ENCODE data around the gene PBX3.
A peak's percentile ranks its signal among the peaks of the same experiment; 100 is the strongest.

PBX3 gene

DNA sequence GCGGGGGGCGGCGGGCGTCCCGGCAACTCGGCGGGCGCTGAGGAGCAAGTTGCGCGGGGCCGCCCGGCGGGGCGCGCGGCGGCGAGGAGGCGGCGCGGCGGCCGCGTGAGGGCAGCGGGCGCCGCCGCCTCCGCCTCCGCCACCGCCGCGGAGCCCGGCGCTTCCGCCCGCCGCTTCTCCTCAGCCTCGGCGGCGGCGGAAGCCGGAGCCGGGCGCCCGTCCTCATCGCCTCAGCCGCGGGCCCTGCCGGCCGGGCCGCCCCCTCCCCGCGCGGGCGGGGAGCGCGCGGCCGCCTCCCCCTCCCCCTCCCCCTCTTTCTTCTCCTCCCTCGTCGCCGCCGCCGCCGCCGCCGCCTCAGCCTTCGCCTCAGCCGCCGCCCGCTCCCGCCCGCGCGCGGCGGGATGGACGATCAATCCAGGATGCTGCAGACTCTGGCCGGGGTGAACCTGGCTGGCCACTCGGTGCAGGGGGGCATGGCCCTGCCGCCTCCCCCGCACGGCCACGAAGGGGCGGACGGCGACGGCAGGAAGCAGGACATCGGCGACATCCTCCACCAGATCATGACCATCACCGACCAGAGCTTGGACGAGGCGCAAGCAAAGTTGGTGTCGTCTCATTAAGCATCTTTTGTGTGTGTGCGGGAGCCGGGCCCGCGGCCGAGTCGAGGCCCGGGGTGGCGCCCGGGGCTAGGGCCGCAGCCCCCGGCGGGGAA, at the start of gene PBX3:
TSS of gene PBX3 (plus strand) at position 321 of the 712 bp plus-strand sequence.
- DNase-seq (ENCODE audit: low read depth in 2 of 2), result peak in 1 of 2 donors; percentile 22

DNA sequence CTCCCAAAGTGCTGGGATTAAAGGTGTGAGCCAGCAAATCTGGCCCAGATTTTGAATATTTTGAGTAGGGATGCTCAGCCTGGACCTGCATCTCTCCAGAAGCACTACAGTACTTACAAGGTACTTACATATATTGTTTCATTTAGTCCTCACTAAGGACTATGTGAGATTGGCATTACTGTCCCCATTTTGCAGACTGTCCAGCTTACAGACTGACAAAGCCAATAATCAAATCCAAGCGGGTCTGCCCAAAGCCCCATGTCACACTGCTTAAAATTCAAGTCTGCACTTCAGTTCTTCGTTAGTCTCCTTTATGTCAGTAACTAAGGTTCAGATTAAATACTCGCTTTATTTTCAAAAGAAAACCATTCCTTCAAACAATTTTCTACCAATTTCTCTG, 47.3 kb upstream of the PBX3 start:
- no peak for DNase-seq (ENCODE audit: low read depth in 2 of 2)

DNA sequence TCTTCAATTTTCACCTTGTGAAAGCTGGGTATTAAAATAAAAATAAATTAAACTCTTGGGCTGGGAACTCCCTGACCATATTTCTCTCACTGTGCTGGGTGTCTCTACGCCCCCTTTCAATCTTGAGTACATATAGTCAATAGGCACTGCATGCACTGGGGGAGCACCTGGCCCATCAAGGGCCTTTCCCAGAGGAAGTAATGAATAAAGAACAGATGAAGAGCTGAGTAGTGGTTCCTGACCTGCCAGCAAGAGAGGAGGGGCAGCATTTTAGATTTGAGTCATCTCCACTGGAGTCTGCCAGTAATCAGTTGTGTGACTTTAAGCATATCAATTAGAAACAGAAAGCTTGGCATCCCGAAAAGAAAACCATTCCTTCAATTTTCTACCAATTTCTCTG, 46.4 kb upstream of the PBX3 start:
- DNase-seq (ENCODE audit: low read depth in 2 of 2), result peak; percentile 22 to 27

DNA sequence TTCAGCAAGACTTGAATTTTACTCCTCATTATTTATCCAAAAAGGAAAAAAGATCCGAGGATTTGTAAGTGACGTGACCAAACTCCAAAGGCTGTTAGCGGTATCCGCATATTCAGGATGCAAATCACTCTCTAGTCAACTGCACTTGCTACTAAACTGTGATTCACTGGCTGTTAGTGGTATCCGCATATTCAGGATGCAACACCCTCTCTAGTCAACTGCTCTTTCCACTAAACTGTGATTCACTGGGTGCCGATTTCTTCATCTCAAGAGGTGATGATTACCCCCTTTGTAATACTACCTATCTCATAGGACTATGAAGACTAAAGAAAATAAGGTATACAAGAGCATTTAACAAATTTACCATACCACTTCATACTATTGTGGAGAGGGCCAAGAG, 45.8 kb upstream of the PBX3 start:
- peak; percentile 12 to 15 for DNase-seq (ENCODE audit: low read depth in 2 of 2)

DNA sequence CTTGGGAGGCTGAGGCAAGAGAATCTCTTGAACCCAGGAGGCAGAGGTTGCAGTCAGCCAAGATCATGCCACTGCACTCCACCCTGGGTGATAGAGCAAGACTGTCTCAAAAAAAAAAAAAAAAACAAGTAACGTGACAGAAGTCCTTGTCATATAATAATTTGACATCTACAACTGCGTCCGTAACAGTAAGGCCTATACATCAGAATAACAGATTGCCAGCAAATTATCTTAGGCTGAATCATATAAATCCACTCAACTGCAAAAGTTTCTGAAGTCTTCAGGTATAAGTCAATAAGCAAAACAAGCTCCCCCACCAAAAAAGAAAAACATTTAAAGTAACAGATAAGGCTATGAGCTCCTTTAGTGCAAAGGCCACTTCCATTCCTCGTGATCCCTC, 43.5 kb upstream of the PBX3 start:
- no peak for DNase-seq (ENCODE audit: low read depth in 2 of 2)

DNA sequence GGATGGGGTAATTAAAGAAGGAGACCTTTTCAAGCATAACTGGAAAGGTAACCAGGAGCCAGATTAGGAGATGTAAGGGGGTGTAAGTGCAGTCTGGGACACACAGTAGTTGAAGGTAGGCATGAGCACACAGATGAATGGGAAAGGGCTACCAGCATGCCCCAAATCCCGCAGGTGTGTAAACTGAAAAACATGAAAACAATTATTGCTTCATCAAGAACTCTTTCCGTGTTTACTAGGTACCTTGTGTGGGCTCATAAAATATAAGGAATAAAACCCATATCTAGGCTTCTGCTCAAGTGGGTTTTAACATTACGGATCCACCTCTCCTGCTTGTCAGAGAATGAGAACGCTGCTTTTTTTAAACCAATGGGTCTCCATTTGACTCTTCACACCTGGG, 41.3 kb upstream of the PBX3 start:
- DNase-seq (ENCODE audit: low read depth in 2 of 2), result no peak

DNA sequence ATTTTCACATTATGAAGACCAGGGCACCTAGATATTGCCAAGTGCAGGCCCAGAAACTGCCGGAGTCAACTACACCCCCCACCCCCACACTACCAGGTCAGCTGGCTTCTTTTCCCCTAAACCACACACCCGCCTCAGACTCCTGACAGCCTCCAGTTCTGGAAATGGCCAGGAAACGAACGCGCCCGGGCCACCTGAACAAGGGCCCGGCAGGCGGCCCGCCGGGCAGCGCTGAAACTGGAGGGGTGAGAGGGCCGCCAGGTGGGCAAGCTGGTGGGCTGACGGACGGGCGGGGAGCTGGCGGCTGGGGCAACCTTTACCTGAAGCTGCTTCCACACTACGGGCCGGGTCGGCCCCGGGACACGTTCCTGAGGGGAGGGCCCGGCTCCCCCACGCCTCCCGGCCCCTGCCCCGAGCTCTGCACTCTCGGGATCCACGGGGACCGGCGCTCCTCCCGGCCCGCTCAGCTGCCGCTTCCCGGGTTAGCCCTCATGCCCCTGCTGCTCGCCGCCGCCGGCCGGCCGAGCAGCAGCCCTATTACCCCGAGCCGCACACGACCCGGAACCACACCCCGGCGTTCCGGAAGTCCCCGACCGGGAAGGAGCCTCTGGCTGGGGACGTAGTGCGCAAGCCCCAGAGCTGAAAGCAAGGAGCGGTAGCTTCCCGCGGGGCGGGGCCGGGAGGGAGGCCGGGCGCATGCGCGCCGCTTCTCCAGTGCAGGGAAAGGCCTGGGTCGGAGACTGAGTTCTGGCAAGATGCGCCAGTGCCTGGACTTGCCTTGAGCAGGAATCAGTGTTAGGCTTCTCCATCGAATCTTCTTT, 40.3 kb upstream of the PBX3 start, which contains the start of gene MAPKAP1:
TSS of gene MAPKAP1 (minus strand) at position 558 of the 821 bp plus-strand sequence. CDS start 34,634 bp downstream, outside the sequence.
- peak; percentile 90 to 93 for DNase-seq (ENCODE audit: low read depth in 2 of 2)

DNA sequence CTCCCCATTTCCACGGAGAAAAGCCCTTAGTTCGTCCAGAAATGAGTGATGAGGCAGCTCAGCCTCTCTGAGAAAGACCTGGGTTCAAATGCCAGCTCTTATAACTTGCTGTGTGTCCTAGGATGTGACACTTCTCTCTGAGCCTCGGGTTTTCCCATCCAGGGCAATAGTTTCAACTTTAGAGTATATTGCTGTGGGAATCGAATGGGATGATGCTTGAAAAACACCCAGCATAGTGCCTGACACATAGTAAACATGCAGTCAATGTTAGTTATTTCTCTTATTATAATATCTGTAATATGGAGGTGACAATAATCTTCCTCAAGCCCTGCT, 39.7 kb upstream of the PBX3 start:
- DNase-seq (ENCODE audit: low read depth in 2 of 2), result no peak

DNA sequence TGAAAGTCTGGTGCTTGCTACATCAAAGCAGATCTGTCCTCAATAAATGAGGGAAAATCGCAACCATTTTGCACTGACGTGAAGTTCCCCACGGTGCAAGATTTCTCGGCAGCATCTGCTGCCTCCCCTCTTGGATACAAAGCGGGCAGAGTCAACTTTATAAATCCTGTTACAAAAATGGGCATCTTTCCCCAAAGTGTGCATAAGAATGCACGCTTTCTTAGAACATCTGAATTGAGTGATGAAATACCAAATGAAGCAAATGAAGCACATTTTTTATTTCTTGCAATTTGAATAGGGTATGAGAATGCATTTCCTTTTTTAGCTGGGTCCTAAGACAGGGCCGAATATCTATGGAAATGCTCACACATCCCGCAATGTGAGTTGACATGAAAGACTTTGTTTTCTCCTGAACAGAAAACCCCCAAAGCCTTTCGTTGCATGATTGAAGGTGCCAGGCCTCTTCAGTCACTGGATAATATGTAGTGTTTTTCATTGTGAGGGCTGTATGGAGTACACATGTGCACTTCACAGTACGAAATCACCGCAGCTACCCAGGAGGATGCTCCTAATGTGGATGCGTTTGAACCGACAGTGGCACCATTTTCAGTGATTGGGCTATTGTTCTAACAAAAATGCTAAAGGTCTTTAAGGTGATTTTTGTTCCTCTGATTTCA, 20.6 kb upstream of the PBX3 start:
- no peak for DNase-seq (ENCODE audit: low read depth in 2 of 2)

DNA sequence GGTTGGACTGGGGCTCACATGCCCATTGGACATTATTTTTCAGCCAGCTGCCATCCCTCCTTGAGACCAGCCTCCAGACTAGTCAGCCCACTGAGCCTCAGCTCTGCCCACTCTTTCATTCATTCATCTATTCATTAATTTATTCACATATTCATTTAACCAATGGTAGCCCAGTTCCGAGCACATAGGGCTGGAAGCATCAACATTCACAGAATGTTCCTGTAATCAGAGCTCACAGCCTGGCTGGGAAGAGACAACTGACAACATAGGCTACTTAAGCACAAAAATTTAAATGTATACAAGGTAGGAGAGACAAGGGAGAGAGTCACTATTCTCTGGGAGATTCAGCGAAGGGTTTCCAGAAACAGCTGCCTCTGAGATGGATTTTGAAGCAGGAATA, 17.0 kb upstream of the PBX3 start:
- DNase-seq (ENCODE audit: low read depth in 2 of 2), result no peak

DNA sequence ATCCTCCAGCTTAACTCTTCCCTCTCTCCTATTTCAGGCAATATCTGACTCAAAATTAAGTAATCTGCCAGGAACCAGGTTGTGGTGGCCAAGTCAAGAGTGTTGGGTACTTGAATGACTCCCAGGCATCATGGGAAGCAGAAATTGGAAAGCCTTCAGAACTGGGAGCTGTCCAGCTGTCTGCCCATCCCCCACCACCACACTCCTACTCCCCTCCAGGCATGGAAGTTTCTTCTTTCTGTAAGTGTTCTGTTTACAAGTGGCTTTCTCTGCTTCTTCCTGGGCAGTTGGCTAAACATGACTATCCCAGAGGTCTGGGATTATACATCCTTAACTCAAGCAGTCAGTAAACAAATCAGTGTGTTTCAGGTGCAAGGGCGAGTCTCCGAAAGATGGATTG, 14.6 kb upstream of the PBX3 start:
- no peak for DNase-seq (ENCODE audit: low read depth in 2 of 2)

DNA sequence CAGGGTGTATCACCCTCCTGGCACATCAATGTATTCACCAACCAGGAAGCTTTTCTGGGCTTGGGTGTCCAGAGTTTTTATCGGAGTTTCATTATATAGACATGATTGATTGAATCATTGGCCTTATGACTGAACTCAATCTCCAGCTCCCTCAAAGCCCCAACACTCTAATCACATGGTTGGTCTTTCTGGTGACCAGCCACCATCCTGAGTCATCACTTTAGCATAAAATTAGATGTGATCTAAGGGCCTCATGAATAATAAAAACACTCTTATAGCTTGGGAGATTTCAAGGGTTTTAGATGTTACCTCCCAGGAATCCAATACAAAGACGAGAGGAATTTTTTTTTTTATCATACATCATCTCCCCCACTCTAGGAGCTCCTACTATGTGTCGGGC, 7.7 kb upstream of the PBX3 start:
- DNase-seq (ENCODE audit: low read depth in 2 of 2), result no peak

DNA sequence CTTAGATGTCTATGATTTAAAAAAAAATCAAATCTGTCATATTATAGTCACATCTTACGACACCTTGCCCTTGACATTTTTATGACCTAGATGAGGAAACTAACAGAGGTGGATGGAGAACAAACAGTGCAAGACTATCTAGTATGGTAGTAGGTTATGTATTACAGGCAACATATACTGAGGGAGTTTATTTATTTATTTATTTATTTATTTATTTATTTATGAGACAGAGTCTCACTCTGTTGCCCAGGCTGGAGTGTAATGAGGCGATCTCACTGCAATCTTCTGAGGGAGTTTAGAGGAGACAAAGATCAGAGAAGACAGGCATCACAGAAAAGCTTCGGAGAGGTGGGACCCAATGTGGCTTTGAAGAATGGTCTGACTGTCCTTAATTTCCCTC, 4.5 kb upstream of the PBX3 start:
- no peak for DNase-seq (ENCODE audit: low read depth in 2 of 2)

DNA sequence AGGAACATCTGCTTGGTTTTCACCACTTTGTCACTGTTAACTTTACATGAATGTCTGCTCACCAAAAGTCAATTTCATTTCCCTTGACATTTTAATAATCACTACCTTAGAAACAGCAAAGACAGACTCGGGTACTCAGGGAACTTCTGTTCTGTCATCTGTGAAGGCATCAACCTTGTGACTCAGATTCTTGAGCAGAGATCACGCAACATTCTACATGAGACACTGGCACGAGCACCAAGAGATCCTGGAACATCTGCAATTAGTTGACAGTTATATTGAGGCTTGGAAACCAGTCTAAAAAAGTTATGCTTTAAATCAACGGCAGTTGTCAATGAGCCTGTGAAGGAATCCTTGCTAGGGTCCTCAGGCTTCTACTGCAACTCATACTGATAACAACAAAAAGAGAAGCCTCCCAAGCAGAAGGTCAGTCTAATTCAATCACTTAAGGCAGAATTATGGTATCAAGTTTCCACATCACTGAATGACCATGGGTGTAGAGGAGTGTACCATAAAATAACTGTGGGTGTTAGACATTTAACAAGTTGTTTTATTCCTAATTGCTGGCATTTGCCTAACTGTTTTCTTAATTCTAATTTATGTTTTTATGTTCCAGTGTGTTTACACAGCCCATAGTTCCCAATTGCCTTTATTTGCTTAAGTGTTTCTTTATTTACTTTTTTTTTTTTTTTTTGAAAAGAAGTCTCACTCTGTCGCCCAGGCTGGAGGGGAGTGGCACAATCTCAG, 3.3 kb upstream of the PBX3 start:
- DNase-seq (ENCODE audit: low read depth in 2 of 2), result no peak

DNA sequence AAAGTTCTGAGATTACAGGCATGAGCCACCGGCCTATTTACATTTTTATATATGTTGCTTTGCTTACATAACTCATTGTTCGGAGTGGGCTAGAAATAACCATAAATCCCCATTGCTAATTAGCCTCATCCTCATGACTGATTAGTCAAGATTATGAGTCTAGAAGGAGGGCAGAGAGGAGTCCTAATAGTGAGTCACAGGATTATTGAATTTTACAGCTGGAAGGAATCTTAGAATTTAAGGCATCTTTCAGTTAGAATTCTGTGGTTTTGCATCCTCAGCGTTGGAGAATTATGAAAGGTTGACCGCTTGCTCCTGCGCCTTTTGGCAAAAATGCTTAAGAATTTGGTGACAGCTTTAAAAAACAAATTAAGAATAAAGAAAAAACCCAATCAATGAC, 2.6 kb upstream of the PBX3 start:
- no peak for DNase-seq (ENCODE audit: low read depth in 2 of 2)

DNA sequence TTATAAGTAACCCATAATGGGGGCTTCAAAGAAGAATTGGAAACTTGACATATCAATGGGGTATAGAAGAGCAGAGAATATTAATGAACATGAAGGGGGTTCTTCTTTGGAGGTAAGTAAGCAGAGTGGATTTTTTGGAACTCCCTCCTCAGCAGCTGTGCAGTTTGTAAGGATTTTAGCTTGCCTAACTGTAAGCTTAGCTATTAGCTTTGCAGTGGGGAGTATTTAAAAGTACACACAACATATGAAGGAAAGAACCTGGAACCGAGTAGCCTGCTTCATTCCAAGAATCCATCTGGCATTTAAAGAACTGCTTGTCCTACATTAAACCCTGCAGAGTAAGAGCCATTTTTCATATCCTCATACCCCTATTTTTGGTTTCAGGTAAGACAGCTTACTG, 2.2 kb upstream of the PBX3 start:
- DNase-seq (ENCODE audit: low read depth in 2 of 2), result no peak

DNA sequence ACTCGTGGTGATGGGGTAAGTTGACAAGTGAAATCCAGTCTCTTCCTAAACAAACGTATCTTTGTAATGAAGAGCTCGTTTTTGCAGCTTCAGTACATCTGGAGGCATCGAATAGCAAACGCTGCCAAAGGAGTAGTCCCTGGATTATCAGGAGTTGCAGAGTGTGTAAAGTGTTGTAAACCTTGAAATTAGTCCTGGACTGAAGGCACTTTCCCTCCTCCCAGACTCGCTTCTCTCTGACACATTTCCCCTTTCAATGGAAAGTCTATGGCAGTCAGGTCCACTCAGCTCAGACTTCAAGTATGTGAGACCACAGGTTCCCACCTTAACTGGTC, 1.5 kb upstream of the PBX3 start:
- DNase-seq (ENCODE audit: low read depth in 2 of 2), result no peak

DNA sequence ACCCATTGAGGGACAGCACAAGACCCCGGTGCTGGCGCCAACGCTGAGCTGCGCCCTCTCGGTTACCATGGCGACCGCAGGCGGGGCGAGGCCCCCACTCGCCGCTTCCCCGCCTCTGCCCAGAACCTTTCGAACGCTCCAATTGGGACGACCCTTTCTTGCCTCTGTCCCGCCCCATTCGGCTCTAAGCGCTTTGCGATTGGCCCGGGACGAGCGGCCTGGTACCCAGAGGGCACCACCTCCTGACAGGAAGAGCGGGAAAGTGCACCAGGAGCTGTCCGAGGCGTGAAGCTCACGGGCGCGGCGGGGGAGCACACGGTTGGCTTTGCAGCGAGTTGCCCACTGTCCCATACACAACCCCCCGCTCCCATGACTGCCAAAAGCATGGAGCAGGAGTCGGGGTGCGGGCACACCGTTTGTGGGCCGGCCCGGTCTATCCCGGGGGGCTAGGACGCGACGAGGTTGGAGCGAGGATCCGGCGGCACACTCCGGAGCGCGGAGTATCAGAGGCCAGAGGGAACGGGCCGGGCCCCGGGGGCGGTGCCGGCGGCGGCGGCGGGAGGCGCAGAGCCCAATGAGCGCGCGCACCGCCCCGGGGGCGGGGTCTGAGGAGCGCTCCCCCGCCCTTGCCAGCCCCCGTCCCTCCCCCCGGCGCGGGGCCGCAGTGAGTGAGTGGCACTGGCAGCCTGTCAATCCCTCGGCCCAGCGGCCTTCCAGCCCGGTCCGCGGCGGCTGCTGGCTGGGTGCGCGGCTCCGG, 978 bp upstream of the PBX3 start:
- peak; percentile 89 to 92 for DNase-seq (ENCODE audit: low read depth in 2 of 2)

DNA sequence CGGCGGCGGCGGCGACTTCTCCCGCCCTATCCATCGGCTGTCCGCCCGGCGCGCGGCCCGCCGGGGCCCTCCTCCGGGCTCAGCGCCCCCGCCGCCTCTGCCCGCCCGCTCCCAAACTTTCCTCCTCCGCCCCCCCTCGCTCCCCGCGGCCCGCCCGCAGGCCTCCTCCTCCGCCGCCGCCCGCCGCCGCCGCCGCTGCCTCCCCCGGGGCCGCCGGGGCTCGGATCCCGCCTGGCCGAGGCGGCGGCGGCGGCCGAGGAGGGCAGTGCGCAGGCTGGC, 460 bp upstream of the PBX3 start:
- no peak for DNase-seq (ENCODE audit: low read depth in 2 of 2)

DNA sequence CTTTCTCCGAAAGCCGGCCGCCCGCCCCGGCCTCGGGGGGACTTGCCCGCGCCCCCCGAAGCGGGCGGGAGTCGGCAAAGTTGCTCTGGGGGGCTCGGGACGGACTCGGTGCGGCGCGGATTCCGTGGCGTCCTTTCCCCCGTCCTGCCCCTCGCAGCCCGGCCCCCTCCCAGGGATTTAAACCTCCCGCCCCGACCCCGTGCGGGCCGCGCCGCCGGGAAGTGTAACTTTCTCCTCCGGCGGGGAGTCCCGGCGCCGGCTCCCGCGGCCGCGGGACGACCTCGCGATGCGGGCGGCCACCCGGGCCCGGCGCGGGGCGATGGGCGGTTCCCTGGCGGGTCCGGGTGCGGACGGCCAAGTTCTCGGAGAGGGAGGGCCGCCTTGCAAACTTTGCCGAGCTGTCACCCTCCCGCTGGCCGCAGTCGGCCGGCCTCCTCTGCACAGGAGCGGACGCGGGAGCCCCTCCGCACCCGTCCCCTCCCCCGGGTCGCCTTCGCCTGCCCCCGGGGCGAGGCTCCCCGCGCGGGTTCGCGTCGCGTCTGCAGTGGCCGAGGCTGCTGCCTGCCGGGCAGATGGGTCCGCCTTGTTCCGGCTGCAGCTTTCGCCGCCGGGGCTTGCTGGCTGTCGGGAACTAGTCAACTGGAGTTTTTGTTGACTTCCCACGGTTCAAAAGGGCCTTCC, 732 bp downstream of the PBX3 start:
- no peak for DNase-seq (ENCODE audit: low read depth in 2 of 2)

DNA sequence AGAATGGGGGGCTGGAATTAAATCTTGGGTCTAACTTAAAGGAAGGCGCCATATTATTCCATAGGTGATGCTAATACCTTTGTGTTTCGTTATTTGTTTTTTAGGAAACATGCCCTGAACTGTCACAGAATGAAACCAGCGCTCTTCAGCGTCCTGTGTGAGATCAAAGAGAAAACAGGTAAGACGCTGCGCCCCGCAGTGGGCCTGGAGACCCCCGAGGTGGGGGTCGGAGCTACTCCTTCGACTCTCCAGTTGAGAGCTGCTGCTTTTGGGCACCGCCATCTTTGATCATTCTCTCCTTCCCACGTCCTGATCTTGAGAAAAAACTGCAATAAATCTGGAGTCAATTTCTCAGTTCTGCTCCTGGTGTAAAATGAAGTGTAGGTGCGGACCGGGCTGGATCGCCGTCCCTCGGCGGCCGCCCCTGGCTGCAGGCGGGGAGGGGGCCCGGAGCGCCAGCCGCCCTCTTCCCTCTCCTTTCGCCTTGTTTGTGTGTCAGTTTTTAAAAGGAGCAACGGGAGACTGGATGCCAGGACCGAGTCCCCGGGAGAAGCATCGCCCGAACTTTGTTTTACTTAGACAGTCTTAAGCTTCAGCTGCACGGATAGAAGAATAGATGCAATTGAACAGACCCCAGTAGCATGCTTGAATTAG, 1.4 kb downstream of the PBX3 start:
- DNase-seq (ENCODE audit: low read depth in 2 of 2), result no peak

Data from stimulated activated CD4-positive, alpha-beta T cell treated with anti-CD3 and anti-CD28 coated beads, Interleukin-15, amount 100 ng/mL, for 48 hours (primary cell).